Left kidney (tissue), 2 donors: ENCODE data around the gene FOXJ3. TPM values are rescaled to one million over a fixed set of nuclear protein-coding genes. Genes with fewer than 3 reads are reported as not detected.

Source experiments
- DNase-seq: peaks from one replicate; pipeline ENCODE4 v3.0.0-alpha.2; 2013
- polyA plus RNA-seq: library from polyadenylated mRNA; unstranded; fragments of 120-200 nt; gene quantifications from one replicate; pipeline ENCODE4 v1.2.1, GENCODE V29; 2013; ENCODE audit not compliant: insufficient read length

The FOXJ3 gene
- polyA plus RNA-seq, 1 donor: 58.1 TPM

DNA sequence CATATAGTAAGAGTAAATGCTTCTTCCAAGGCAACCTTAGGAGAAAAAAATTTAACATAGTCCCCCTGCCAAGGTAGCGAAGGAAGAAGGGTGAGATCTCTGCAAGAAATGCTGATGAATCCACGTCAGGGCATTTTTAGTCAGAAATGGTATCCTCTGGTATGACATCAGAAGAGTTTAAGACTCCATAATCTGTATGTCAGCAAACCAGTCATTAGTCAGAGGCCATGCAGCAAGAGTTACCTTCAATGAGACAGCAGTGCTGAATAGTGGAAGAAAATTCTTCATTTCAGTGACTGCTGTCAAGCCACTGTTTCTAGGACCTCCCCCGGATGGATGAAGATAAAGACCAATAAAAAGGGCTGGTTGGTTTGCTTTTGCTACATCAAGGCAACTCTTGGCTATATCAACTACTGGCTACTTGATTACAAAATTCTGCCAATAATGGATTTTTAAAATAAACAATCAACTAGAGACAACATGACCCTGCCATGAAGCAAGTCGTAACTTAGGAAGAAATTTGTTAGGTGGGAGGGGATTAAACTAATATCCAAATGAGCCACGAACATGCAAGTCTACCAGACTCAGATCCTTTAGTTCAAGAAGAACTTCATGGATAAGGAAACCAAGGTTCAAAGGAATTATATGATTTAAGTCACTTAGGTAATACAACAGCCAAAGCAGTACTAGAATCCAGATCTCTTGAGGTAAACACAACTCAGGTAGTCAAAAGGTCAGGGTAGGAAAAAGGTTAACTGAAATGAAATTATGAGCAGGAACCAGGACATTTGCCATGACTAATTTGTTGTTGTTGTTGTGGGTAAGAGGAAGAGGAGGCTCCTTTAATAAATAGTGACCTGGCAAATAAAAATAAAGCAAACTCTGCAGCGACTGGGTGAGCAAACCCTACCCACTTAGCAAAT lies 144.8 kb downstream of the FOXJ3 start:
- DNase-seq: no peak

DNA sequence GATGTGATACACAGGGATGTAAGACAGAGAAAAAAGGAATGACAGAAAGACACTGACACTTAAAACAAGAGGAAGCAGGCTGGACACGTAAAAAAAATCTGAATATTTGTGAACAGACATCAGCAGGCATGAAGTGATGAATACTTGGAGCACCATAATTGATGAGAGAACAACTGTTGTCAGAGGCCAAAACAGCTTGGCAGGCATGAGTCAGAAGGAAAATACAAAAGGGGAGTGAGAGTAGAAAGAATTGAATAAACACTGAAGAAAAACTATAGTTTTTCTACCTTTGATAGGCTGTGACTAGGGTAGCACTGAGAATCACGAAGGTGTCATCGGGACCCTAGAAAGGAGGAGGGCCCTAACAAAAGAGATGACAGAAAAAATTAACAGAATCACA lies 148.9 kb downstream of the FOXJ3 start:
- DNase-seq: no peak

DNA sequence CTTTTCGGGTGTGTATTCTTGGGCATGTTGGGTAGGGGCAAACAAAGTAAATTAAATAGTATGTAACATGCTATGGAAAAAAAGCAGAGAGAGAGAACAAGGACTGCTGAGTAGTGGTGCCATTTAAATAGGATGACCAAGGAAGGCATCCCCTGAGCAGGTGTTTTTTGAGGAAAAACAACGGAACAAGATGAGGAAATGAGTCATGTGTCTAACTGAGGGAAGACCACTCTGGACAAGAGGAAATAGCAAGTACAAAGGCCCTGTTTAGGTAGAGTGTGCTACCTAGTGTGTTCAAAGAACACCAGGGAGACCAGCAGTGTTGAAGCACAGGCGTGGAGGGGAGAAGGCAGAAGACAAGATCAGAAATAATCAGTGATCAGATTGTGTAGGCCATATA lies 150.4 kb downstream of the FOXJ3 start:
- DNase-seq: no peak

DNA sequence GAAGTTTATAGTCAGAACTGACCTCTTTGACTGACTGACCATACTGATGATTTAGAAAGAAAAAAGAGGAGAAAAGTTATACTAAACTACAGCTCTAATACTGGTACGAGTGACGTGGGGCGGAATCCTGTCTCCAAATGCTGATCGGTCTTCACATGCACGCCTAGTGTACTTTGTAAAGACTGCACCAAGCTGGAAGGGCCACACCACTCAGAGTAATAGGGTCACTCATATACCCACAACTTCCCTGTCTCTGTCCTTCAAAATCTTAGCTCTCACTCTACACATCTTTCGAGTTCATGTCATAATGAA lies 151.1 kb downstream of the FOXJ3 start:
- DNase-seq: no peak

DNA sequence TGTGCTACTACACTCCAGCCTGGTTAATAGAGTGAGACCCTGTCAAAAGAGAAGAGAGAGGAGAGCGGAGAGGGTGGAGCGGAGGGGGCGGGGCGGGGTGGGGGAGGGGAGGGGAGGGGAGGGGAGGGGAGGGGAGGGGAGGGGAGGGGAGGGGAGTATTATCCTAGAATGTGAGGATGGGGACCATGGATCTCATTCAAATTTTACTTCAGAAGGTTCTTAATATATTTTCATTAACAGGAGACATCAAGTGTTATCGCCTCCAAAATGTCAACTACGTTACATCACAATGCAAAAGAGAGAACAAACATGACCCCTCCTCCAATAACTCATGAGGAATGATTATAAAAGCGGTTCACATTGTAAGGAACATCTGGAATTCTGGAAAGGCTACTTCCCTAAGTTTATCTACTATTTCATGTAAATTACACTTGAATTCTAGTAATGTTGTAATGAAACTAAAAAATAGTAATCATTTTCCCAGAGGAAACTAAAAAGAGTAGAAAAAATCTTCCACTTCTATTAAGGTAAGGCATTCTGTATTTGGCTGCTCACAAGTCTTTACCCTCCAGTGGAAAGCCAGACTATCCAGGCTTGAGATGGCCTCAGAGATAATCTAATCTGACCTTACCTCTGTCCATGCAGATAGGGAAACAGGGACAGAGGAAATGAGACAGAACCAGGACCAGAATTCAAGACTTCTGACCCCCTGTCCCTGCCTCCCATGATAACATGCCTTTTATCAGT lies 151.7 kb downstream of the FOXJ3 start:
- DNase-seq: no peak

DNA sequence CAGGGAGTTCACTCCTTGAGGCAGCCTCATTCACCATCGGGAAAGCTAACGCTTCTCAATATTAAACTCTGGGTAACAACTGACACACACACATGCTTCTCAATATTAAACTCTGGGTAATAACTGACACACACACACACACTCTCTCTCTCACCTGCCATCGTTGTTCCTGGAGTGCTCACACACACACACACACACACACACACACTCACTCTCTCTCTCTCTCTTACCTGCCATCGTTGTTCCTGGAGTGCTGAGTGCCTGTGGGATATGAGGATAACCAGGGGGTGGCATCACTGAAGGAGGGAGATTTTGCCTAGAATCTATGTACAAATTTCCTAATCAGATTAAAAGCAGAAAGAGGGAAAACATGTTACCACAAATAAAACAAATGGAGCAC lies 153.3 kb downstream of the FOXJ3 start:
- no peak for DNase-seq

DNA sequence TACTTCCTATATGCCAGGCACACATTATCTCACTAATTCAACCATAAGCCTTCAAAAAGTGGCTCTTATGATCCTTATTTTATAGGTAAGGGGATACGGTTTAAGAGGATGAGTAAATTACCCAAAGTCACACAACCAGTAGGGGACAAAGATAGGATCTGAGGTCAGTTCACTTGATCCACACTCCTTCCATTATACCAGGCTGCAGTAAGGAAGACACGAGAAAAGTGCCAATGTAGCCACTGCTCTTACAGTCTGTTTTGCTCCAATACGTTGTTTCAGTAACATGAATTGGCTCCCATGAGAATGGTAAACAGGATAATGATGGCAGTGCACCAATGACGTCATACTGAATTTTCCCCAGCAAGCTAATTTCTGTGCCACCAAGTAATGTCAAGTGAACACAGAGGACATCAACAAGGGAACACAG lies 155.1 kb downstream of the FOXJ3 start:
- DNase-seq: no peak

DNA sequence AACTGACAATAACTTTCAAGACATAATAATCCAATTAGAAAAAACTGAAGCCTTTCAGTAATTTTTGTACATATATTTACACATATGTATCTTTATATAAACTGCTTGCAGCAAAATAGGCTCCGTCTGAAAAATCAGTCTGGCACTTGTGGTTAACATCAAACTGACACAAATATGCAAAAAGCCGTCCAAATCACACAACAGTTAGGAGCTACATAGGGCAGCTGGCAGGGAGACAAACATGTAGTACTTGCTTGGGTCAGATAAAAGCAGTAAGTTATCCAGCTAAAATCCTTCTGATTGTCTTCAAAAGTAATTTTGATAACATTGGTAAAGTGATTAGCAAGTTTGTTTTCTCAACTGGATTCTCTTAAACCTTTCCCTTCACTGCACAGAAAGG lies 155.8 kb downstream of the FOXJ3 start:
- no peak for DNase-seq

DNA sequence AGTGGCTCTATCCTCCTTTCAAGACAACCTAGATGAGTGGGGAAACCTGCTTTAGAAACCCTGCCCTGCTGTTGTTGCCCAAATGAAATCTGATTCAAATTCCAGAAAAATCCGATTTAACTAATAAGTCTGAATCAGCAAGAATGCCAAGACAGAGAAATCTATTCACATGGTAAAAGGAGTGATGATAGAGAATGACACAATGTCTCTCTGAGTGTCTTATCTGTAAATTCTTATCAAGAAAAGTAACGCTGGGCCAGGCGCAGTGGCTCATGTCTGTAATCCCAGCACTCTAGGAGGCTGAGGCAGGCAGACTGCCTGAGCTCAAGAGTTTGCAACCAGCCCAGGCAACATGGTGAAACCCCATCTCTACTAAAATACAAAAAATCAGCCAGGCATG lies 156.8 kb downstream of the FOXJ3 start:
- DNase-seq: no peak

DNA sequence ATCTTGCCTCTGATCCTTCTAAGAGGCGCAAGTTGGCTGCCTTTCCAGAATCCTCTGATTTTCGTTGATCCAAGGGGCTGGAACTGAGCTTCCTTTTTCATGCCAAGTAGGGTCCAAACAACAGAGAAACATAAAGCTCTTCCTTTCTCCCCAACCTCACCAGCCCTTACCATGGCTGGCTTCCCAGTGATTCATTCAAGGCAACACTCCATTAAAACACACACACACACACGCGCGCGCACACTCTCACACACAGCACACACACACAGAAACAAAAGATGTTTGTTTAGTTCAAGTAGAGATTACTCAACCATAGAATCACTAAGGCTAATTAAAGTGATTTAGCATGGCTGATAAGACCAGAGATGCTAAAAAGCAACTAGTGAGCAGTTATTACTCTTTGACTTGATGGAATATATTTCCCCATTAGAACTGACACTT lies 157.5 kb downstream of the FOXJ3 start:
- peak; percentile 40 for DNase-seq

DNA sequence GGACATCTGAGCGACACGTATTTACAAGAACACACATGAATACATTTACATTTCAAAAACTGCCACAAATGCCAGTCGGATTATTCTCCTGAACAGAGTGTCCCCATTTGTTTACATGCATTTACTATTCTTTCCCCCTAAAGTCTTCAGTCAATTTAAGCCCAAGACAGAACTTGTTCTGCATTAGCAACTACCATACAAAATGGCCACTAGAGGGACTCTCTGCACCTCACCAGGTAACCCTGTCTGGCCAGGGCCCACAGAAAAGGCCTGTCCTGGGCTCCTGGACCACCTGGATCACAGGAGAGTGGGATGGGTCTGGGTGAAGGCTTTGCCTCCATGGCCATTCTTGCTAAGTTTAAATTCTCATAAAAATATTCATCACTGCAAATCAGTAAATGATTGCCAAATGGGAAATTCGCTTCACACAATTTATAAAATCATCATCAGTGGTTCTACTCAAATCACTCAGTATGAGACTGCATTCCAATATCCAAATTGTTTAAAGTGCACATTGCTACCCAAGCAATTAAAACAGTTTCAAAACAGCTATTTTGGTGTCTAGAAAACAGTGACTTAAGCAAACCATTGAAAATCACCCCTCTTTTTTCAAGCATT lies 158.0 kb downstream of the FOXJ3 start:
- no peak for DNase-seq

DNA sequence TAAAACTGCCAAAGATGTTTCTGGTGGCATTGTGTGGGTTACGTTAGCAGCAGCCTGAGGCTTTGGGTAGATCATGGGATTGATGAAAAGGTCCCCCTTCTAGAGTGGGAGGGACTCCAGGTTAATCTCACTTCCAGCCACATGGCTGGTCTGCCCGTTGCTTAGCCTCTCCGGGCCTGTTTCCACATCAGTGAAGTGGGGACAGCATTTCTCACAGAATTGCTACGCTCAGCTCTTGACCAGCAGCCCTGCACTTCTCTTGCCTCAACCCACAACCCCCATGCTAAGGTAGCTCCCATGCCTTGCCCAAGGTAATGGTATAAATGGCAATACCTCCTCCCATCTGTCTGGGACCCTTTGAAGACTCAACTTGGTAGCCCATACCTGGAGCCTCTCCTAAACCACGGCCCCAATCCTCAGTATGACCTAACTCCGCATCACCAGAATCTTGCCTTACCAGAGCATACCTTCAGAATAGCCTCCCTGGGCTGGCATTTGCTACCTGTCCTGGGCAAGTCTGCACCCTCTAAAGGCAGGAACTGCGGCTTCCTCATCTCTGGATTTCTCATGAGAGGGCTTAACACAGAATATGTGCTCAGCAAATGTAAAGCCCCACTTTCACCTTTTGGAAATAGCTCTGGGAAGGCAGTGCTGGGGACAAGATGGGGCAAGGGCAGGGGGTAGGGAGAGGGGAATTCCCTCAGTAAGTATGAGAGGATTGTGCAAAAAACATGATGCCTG lies 159.6 kb downstream of the FOXJ3 start:
- no peak for DNase-seq

DNA sequence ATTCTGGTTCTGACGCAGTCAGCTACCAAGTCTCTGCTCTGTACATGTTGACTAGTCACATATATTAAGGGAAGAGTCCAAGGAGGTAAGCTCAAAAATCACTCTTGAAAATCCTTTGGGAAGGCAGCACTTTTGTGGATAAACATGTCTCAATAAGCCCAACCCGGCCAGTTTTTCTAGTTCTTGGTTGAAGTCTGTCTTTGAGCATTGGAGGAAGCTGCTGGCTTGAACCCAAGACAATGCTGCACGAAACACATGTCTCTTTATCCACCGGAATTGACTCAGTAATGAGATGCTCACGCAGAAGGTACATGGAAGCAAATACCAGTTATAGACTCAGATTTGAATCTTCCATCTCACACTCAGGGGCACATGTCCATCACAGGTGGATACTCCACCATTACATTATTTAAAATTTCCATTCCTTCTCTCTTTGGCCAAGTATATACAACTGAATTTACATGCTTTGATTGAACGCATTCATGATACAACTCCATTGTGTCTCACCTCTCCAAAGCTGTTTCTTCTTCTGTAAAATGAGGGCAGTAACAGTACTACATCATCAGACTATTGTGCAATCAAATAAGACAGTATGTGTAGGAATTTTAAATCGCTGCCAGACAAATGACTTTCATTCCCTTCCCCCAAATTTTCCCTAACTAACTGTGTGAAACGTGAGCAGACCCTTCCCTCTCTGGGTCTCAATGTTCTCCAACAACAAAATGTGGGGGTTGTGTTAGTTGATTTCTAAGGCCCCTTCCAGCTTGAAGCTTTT lies 160.9 kb downstream of the FOXJ3 start:
- DNase-seq: no peak

DNA sequence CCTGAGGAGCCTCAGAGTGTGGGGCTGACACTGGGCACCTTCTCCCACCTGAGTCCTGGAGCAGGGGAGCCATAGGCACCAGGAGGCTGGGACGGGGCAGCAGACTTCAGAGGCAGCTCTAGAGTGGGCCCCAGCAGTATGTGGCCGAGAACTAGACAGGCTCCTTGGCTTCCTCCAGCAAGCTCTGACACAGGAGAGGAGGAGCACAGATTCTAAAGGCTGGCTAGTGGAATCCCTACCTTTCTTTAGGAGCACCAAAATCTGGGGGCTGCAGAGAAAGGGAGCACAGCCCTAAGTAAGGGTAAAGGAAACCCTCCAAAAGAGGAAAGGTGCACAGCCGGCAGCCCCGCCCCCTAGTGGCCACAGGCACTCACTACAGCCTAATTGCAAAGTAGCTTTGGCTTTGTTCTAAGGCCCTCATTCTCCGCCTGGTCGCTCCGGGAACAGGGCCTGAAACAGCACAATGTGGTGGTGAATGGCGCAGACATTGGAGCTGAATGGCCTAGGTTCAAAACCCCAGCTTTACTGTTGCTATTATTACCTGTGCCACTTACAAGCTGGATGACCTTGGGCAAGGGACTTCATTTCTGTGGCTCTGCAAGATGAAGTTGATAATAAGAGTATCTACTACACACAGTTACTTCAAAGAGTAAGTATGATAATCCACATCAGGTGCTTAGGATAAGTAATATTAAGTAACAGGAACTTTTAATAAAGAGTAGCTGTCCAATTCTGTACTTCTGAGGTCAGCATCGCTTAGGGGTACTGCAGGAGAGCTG lies 161.7 kb downstream of the FOXJ3 start:
- peak; percentile 51 for DNase-seq

DNA sequence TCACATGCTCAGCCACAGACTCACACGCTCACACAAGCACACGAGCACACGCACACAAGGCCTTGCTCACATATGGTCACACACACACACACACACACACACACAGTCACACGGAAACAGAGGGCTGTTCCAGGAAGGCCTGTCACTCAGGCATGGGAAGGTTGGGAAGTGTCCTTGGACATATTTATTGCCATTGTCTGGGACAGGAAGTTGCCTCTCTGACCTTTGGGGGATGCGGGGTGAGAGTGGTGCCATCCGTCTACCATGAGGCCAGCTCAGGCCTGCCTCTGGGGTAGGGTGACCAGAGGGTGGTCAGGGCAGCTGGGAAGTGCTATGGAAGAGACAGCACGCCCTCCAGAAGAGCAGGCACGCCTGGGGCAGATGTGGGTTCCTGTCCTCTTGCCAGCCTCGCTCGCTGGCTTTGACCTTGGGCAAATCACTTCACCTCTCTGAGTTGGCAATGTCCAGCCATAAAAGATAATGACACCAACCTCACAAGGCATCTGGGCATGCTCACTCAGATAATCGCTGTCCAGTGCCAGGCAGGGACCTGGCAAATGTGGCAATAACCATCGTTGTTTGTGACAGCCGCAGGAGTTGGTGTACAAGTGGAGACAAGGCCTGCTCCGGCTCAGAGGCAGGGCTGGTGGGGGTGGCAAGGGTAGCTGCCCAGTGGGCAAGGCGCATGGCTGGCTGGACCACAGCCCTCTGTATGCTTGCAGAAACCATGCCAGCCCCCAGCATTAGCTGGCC lies 162.5 kb downstream of the FOXJ3 start:
- no peak for DNase-seq

DNA sequence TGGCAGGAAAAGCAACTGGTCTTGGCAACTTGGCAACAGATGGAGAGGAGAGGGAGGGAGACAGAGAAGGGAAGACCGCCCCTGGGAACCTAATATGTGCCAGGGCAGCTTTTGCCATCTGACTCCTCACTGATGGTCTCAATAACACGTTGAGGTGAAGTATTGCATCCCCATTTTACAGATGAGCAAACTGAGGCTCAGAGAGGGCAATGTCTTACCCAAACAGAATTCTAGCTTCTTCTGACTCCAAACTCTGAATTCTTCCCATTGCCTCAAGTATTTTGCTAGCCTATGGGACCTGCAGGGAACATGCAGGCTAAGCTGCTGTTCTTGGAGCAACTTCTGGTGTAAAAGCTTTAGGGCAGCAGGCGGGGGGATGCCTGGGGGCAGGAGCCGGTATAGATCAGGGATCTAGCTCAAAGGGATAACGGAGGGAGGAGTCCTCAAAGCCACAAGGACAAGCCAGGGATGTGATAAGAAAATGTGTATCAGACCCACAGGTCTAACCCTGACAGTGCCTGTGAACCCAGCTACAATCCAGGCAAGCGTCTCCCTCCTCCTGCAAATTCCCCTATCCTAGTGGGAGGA lies 163.3 kb downstream of the FOXJ3 start:
- no peak for DNase-seq

DNA sequence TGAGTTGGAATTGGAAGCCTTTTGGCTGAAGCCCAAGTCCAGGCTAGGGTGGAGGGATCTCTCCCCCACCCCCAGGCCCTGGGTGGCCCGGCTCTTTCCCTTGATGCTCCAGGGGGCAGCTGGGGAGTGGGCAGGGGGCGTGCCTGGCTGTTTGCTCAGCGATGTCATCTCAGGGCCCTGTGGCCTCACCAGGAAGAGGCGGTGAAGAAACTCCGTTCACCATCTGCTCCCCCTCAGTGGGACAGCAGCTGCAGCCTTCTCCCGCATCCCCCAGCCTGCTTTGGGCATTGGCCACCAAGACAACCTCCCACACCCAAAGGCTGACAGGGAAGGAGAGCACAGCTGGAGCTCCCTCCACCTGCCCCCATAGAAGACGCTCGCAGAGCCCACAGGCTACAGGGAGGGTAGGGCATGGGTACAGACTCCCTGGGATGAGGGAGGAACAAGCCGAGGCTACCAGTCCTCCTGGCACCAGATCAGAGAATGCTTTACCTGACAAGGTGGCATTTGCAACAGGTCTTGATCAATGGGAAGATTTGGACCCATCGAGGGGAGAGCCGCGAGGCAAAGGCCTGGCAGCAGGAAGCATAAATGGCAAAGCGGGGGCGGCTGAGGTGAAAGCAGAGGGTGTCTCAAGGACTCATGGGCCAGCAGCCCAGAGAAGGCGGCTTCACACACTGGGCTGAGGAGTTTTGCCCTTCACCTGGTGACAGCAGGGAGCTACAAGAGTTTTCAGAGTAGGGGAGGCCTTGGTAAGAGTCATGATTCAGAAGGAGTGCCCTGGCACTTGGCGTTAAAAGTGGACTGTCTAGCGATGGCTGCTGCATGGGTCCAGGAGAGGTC lies 164.0 kb downstream of the FOXJ3 start:
- DNase-seq: no peak

DNA sequence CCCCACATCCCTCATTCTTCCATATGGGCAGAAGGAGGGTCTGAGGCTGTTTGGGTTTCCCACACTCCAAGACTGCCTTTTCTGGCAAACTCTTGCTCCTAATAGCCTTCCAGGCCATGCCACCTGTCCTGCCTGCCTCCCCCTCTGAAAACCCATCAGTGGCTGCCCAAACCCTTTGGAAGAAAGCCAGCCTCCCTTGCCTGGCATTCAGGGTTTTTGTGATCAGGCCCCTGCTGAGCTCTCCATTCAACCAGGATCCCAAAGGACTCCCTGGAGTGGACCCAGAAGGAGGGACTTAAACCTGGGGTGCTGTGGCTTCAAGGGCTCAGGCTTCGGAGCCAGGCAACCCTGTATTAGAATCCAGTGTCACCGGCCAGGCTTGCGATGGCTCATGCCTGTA lies 166.3 kb downstream of the FOXJ3 start:
- no peak for DNase-seq

DNA sequence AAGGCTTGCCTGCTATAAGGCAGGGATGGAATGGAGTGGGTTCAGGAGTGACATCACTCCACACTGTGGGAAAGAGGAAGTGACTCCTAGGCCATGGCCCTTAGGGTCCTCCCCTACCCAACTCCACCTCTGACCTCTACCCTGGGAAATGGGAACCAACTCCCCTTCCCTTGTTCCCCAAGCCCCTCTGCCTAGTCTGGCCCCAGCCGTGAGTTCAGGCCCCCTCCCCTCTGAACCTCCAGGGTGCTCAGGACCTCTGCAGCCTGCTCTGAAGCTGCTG lies 166.7 kb downstream of the FOXJ3 start:
- DNase-seq: no peak
